T-helper 1 cell treated with Interleukin-12 subunit alpha and Interleukin-12 subunit beta and Interleukin-4 antibody, amounts not matched to agents 30 ng/mL and 1 ng/mL, for 36 hours (primary cell): ENCODE data around the gene DOCK6. TPM values are rescaled to one million over a fixed set of nuclear protein-coding genes. Genes with fewer than 3 reads are reported as not detected.

Experiments used
- intact Hi-C: fragments of 100-400 bp; cut with micrococcal nuclease; formaldehyde crosslinking; loops from one replicate; pipeline ENCODE4 v1.15.1; 2024
- total RNA-seq: library from RNA; stranded (reverse); gene quantifications from 2 replicates; pipeline ENCODE4 v1.2.3, GENCODE V29; 2022

Gene DOCK6
- total RNA-seq, 1 donor from 2014 or later, result 0.27 TPM

DNA sequence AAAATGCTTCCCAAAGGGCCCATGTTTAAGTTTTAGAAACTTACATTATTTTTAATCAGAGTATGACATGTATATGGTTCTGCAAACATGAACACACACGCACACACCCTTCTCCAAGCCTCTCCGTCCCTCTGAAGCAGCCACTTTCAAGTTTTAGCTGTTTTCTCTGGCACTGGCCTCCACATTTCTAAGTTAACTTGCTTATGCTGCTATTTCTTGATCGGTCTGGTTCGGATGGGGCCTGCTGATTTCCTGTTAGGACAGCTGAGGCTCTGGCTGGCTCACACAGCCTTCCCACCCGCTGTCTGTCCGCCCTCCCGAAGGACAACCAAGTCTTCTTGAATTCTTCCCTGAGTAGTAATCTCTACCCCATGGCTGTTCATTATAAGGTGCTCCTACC is 111.1 kb downstream of the DOCK6 start:
- intact Hi-C loops, result no loop called here

Other genes with a start within 250 kb of the DOCK6 start
- 116 and 121 TPM in 2 replicates for gene LDLR, start 173.1 kb downstream of the DOCK6 start, total RNA-seq
- 35.6 and 37.7 TPM in 2 replicates for gene SPC24, start 106.7 kb downstream of the DOCK6 start, total RNA-seq
- gene KANK2, start 65.0 kb downstream of the DOCK6 start, total RNA-seq, result 0.64 and 2.2 TPM in 2 replicates
- not detected in 2 replicates for gene ANGPTL8, start 22.9 kb downstream of the DOCK6 start, total RNA-seq
- gene TSPAN16, start 33.6 kb upstream of the DOCK6 start, total RNA-seq, result not detected in 2 replicates
- 8.2 and 9.4 TPM in 2 replicates for gene RAB3D, start 77.1 kb upstream of the DOCK6 start, total RNA-seq
- gene TMEM205, start 83.7 kb upstream of the DOCK6 start, total RNA-seq, result 38.6 and 41.9 TPM in 2 replicates
- 18.2 and 22.5 TPM in 2 replicates for gene CCDC159, start 84.0 kb upstream of the DOCK6 start, total RNA-seq
- gene PLPPR2, start 92.9 kb upstream of the DOCK6 start, total RNA-seq, result 2.5 and 2.6 TPM in 2 replicates
- gene SWSAP1, start 112.1 kb upstream of the DOCK6 start, total RNA-seq, result 2.9 and 3.2 TPM in 2 replicates
- gene EPOR, start 121.8 kb upstream of the DOCK6 start, total RNA-seq, result 5.2 and 6.4 TPM in 2 replicates
- not detected in 2 replicates for gene RGL3, start 156.8 kb upstream of the DOCK6 start, total RNA-seq
- not detected in 2 replicates for gene ODAD3, start 172.6 kb upstream of the DOCK6 start, total RNA-seq
- 311 and 319 TPM in 2 replicates for gene PRKCSH, start 173.1 kb upstream of the DOCK6 start, total RNA-seq
- not detected in 2 replicates for gene ELAVL3, start 218.5 kb upstream of the DOCK6 start, total RNA-seq
- gene ZNF653, start 243.3 kb upstream of the DOCK6 start, total RNA-seq, result 18.2 and 20.0 TPM in 2 replicates